ENCODE results near the gene DNAJC13.
"Not testable (repeated sequence)": the region's sequence is repeated elsewhere in the genome, so short reads cannot be mapped to it uniquely, and the experiment has no call there.

Gene DNAJC13, protein sequence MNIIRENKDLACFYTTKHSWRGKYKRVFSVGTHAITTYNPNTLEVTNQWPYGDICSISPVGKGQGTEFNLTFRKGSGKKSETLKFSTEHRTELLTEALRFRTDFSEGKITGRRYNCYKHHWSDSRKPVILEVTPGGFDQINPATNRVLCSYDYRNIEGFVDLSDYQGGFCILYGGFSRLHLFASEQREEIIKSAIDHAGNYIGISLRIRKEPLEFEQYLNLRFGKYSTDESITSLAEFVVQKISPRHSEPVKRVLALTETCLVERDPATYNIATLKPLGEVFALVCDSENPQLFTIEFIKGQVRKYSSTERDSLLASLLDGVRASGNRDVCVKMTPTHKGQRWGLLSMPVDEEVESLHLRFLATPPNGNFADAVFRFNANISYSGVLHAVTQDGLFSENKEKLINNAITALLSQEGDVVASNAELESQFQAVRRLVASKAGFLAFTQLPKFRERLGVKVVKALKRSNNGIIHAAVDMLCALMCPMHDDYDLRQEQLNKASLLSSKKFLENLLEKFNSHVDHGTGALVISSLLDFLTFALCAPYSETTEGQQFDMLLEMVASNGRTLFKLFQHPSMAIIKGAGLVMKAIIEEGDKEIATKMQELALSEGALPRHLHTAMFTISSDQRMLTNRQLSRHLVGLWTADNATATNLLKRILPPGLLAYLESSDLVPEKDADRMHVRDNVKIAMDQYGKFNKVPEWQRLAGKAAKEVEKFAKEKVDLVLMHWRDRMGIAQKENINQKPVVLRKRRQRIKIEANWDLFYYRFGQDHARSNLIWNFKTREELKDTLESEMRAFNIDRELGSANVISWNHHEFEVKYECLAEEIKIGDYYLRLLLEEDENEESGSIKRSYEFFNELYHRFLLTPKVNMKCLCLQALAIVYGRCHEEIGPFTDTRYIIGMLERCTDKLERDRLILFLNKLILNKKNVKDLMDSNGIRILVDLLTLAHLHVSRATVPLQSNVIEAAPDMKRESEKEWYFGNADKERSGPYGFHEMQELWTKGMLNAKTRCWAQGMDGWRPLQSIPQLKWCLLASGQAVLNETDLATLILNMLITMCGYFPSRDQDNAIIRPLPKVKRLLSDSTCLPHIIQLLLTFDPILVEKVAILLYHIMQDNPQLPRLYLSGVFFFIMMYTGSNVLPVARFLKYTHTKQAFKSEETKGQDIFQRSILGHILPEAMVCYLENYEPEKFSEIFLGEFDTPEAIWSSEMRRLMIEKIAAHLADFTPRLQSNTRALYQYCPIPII (N-terminal part only)

GRCh38 chr3:132416807-132417694 is at the start of gene DNAJC13:
Gene DNAJC13, plus strand, starts transcription at chr3:132417502. Its CDS starts 17,049 bp downstream, at chr3:132434551.
- peak; percentile 91 for DNase-seq (ENCODE audit: low read depth)

DNA sequence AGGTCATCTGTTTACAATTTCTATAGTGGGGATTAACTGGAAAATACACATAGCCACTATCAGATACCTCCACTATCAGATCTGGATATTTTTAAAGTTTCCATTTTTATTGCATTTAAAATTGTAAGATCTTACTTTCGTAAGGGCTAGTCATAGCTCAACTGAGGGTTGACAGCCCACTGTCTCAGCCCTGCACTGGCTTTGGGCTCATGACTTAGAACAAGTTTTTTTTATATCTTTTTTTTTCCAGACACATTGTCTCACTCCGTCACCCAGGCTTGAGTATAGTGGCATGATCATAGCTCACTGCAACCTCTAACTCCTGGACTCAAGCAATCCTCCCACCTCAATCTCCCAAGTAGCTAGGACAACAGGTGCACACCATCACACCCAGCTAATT is 48.8 kb upstream of the DNAJC13 start:
- no peak for DNase-seq (ENCODE audit: low read depth)

GRCh38 chr3:132368962-132369361 is 48.3 kb upstream of the DNAJC13 start:
- DNase-seq (ENCODE audit: low read depth) = no peak

- DNase-seq (ENCODE audit: low read depth) = not testable (repeated sequence)
Observed at GRCh38 chr3:132376945-132377354, 40.4 kb upstream of the DNAJC13 start.

- no peak for DNase-seq (ENCODE audit: low read depth)
Observed at GRCh38 chr3:132378048-132378762, 39.1 kb upstream of the DNAJC13 start.

DNA sequence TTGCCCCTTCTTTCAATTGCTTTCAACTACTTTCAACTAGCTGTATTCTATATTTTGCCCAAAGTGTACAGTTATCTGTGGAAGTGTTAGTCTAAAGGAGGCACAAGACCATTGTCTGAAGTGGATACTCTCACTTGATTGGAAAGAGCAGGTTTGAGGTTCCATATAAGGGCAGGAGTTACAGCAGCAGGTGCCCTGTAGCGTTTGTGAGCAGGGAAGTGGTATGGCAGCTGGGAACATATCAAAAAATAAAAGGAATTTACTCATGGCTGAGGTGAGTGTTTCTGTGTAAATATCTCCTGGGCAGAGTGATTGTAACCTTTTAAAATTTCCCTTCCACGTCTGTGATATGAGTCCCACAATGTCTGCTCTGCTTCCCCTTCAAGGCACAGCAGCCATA is 38.5 kb upstream of the DNAJC13 start:
- DNase-seq (ENCODE audit: low read depth) = no peak

DNA sequence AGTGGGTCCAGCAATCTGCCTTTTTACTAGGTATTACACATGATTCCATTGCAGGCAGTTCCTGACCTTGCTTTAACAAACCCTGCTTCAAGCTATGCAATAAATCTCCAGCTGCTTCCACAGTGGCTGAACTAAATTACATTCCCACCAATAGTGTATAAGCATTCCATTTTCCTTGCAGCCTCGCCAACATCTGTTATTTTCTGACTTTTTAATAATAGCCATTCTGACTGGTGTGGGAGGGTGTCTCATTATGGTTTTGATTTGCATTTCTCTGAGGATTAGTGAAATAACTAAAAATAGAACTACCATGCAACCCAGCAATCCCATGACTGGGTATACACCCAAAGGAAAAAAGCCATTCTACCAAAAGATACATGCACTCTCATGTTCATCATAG is 36.4 kb upstream of the DNAJC13 start:
- peak; percentile 14 for DNase-seq (ENCODE audit: low read depth)

GRCh38 chr3:132381348-132381944 is 35.9 kb upstream of the DNAJC13 start:
- DNase-seq (ENCODE audit: low read depth) = no peak

- DNase-seq (ENCODE audit: low read depth) = no peak
Observed at GRCh38 chr3:132382267-132382666, 35.0 kb upstream of the DNAJC13 start.

DNA sequence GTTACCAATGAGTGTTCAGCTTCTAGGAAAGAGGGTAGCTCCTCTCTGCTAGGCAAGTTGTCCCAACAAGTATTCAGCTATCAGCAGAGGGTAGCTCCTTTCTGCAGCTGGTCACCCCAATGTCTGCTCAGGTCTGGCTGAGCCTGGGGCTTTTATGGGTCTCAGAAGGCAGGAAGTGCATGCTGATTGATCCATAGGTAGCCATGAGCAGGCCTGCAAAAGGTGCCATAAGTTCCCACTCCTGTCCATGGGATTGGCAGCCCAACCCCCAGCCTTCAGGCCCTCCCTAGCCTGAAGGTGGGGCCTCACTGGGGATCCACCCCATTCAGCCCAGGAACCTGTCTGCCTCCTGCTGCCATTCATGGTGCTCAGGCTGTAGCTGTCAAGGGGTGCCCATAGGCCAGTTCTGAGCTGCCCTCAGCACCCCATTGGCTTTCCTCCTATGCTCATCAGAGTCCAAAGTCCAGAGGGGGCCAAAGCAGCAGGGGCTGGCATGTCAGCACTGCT is 34.6 kb upstream of the DNAJC13 start:
- no peak for DNase-seq (ENCODE audit: low read depth)

- no peak for DNase-seq (ENCODE audit: low read depth)
Observed at GRCh38 chr3:132386259-132386658, 31.0 kb upstream of the DNAJC13 start.

DNA sequence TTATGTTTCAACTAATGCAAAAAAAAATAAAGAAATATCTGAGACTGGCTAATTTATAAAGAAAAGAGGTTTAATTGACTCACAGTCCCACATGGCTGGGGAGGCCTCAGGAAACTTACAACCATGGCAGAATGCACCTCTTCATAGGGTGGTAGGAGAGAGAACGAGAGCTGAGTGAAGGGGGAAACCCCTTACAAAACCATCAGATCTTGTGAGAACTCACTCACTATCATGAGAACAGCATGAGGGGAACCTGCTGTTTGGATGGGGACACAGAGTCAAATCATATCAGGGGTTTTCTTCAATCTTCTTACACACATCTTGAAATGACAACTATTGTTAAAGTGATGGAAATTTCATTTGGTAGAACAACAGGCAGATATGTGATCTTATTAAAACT is 24.6 kb upstream of the DNAJC13 start:
- DNase-seq (ENCODE audit: low read depth) = not testable (repeated sequence)

DNA sequence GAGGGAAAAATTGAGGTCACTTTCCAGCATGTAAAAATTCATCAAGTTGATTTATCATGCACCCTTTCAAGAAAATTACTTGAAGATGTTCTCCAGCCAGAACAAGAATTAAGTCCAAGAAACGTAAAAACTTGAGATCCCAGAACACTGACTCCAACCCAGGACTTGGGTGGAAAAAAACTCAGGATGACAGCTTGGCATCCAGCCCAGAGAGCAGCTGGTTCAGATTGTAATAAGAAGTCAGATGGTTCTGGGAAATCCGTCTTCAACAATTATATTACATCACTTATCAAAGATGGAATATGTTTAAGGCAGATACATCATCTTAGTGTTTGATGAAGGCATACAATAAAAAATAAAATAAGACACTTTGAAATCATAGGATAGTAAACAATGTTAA is 23.0 kb upstream of the DNAJC13 start:
- peak; percentile 21 for DNase-seq (ENCODE audit: low read depth)

GRCh38 chr3:132395126-132395525 is 22.2 kb upstream of the DNAJC13 start:
- DNase-seq (ENCODE audit: low read depth) = no peak

- no peak for DNase-seq (ENCODE audit: low read depth)
Observed at GRCh38 chr3:132396255-132396654, 21.0 kb upstream of the DNAJC13 start.

- DNase-seq (ENCODE audit: low read depth) = not testable (repeated sequence)
Observed at GRCh38 chr3:132396776-132397175, 20.5 kb upstream of the DNAJC13 start.

DNA sequence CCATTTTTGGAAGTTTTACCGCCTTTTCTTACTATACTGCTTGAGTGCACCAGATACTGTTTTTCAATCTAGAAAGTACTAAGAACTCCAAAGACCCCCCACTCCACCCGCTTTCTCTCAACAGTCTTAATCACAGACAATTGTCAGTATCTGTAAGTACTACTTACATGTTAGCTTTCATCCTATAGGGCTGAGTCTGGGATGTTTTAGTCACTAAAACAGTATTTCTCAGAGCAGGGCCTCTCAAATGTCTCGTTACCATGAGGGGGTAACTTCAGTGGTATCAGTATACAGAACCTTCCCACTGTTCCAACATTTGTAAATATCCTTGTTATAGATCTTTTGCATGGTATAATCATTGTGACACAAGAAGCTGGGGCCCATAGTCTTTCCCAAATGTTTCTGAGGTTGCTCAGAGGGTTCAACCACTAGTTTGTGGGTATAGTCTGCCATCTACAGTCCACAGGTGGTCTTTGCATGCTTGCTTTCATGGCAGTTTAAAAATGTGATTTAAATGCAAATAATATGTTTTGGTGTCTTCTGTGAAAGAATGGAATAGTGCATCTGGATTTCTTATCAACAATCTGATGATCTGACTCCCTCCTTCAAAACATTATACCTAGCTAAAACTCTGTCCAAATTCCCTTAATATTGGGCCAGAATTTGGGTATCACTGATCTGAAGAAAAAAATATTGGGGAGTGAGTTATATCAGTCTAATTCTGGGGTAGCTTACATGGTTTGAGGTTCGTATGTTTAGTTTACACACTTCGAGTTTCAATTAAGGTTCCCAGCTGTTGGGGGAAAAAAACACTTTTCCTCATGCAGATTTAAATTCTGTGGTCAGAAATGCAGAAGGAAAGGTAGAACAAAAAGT is 18.0 kb upstream of the DNAJC13 start:
- DNase-seq (ENCODE audit: low read depth) = peak; percentile 39

- no peak for DNase-seq (ENCODE audit: low read depth)
Observed at GRCh38 chr3:132401255-132401654, 16.0 kb upstream of the DNAJC13 start.

DNA sequence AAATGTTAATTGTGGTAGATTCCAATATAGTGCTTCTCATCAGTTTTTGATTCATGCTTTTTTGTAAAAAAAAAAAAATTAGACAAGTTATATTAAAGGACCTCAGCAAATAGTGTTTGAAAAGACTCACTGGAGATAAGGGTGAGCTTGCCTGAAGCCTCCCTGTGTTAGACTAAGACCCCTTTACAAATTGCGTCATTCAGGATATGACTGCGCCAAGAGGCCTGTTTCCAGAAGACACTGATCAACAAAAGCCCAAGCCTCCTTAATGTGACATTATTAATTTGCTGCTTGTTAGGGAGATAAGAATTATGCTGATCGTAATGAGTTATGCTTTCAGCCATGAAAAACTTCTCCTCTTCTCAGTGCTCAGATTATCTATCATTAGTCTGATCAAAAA is 13.0 kb upstream of the DNAJC13 start:
- no peak for DNase-seq (ENCODE audit: low read depth)
